T-helper 22 cell (primary cell): ENCODE data around the gene TUSC2.
A peak's percentile ranks its signal among the peaks of the same experiment; 100 is the strongest.
"Not testable (repeated sequence)": the region's sequence is repeated elsewhere in the genome, so short reads cannot be mapped to it uniquely, and the experiment has no call there.

Source experiments
- DNase-seq: peaks from one replicate; pipeline ENCODE4 v3.0.0-alpha.2; 2020; ENCODE audit warnings: low read depth

Gene TUSC2

GRCh38 chr3:50317300-50317699, 10.7 kb downstream of the TUSC2 start:
- no peak for DNase-seq

- DNase-seq, result peak; percentile 75
Measured at GRCh38 chr3:50316657-50317242, 11.3 kb downstream of the TUSC2 start.

- DNase-seq, result no peak
Measured at GRCh38 chr3:50314816-50315215, 13.2 kb downstream of the TUSC2 start.

GRCh38 chr3:50314342-50314741, 13.7 kb downstream of the TUSC2 start:
- no peak for DNase-seq

GRCh38 chr3:50312041-50312440, 16.0 kb downstream of the TUSC2 start:
- not testable (repeated sequence) for DNase-seq

- DNase-seq, result no peak
Measured at GRCh38 chr3:50304601-50305000, 23.4 kb downstream of the TUSC2 start.

GRCh38 chr3:50303013-50303815, 24.8 kb downstream of the TUSC2 start, which contains the start of gene HYAL1:
Gene HYAL1, minus strand, starts transcription at chr3:50303574. Its CDS starts 618 bp downstream, at chr3:50302956.
- DNase-seq, result no peak

GRCh38 chr3:50302095-50303012, 25.7 kb downstream of the TUSC2 start:
- no peak for DNase-seq

GRCh38 chr3:50300681-50301254, 27.3 kb downstream of the TUSC2 start:
- DNase-seq, result no peak

- DNase-seq, result no peak
Measured at GRCh38 chr3:50299929-50300680, 27.9 kb downstream of the TUSC2 start.

GRCh38 chr3:50299638-50299928, 28.4 kb downstream of the TUSC2 start:
- DNase-seq, result no peak

GRCh38 chr3:50298836-50299637, 29.0 kb downstream of the TUSC2 start, which contains the start of the genes HYAL3 and NAA80:
Gene HYAL3, minus strand, starts transcription at chr3:50299405. Its CDS starts 3,803 bp downstream, at chr3:50295602.
Gene NAA80, minus strand, starts transcription at chr3:50299405. Its CDS starts 1,942 bp downstream, at chr3:50297463.
- peak; percentile 98 for DNase-seq

GRCh38 chr3:50297896-50298725, 29.9 kb downstream of the TUSC2 start:
- DNase-seq, result no peak

GRCh38 chr3:50297384-50297775, 30.6 kb downstream of the TUSC2 start:
- no peak for DNase-seq

- no peak for DNase-seq
Measured at GRCh38 chr3:50296721-50297383, 31.2 kb downstream of the TUSC2 start.

- no peak for DNase-seq
Measured at GRCh38 chr3:50295553-50296431, 32.2 kb downstream of the TUSC2 start.

- DNase-seq, result no peak
Measured at GRCh38 chr3:50294492-50295403, 33.3 kb downstream of the TUSC2 start.
